Heart right ventricle (tissue), 16 donors: ENCODE results near the gene ZNF680. TPM values are rescaled to one million over a fixed set of nuclear protein-coding genes. Genes with fewer than 3 reads are reported as not detected.

ENCODE experiments used
- ATAC-seq, 8 donors: fragments of 200-7000 bp; cut with Tn5 transposase; one replicate each; pipeline ENCODE4 v1.9.1; 2020; ENCODE audit warnings: mild to moderate bottlenecking in 8 of 8, moderate library complexity in 8 of 8, moderate number of reproducible peaks in 1 of 8
- DNase-seq, 2 donors: peaks; one replicate each; pipeline ENCODE4 v3.0.0-alpha.2; 2020
- H3K27ac ChIP-seq, 10 donors: fragments of 200-600 bp; sonication (generic) in 2 of 10; one replicate each; pipeline versions ENCODE4 v1.5.0 to v1.8.0; 2020 to 2022; ENCODE audit warnings: mild to moderate bottlenecking in 3 of 10
- H3K27me3 ChIP-seq, 7 donors: fragments of 200-600 bp; one replicate each; pipeline ENCODE4 v1.8.0; 2021 to 2022; ENCODE audit warnings: mild to moderate bottlenecking in 2 of 7
- H3K36me3 ChIP-seq, 9 donors: fragments of 200-600 bp; sonication (generic) in 1 of 9; one replicate each; pipeline versions ENCODE4 v1.5.0 to v1.8.0; 2020 to 2022; ENCODE audit warnings: mild to moderate bottlenecking in 2 of 9
- H3K4me1 ChIP-seq, 9 donors: fragments of 200-600 bp; sonication (generic) in 1 of 9; one replicate each; pipeline versions ENCODE4 v1.5.0 to v1.8.0; 2020 to 2022; ENCODE audit warnings: mild to moderate bottlenecking in 4 of 9
- H3K4me3 ChIP-seq, 10 donors: fragments of 200-600 bp; sonication (generic) in 2 of 10; one replicate each; pipeline versions ENCODE4 v1.5.0 to v1.8.0; 2020 to 2022; ENCODE audit warnings: mild to moderate bottlenecking in 7 of 10, moderate library complexity in 2 of 10
- H3K9me3 ChIP-seq, 11 donors: fragments of 200-600 bp in 10 of 11; sonication (generic) in 2 of 11; one replicate each; pipeline versions ENCODE4 v1.5.0 to v1.8.0; 2013 to 2022; ENCODE audit warnings: mild to moderate bottlenecking in 2 of 11, control low read depth in 1 of 11, moderate library complexity in 1 of 11
- CTCF ChIP-seq, 9 donors: fragments of 200-600 bp; sonication (generic) in 2 of 9; IDR thresholded peaks; one replicate each; pipeline versions ENCODE4 v1.5.0 to v1.8.0; 2021 to 2022; ENCODE audit warnings: antibody characterized with exemption in 9 of 9, mild to moderate bottlenecking in 5 of 9, moderate library complexity in 1 of 9
- WGBS, 2 donors: extraction: QIAGEN DNeasy Blood & Tissue Kit; methylation state at CpG; one replicate each; pipeline ENCODE4 v1.1.7; 2013; ENCODE audit warnings: inconsistent platforms in 1 of 2; 5-methylcytosine and 5-hydroxymethylcytosine counted together
- intact Hi-C, 10 donors: fragments of 100-400 bp; cut with DNase I; formaldehyde crosslinking; loops; one replicate each; pipeline versions ENCODE4 v1.11.1 to v1.14.2; 2022
- polyA plus RNA-seq, 2 donors: library from polyadenylated mRNA; stranded (reverse); fragments of 200-250 nt; gene quantifications; one replicate each; pipeline ENCODE4 v1.2.3, GENCODE V29; 2013
- total RNA-seq, 10 donors: library from RNA; stranded (reverse); fragmentation: NEBNext Ultra II Directional in 3 of 10; extraction: Animal tissue kit (Norgen Biotek cat#: 25700) in 3 of 10; gene quantifications; one replicate each; pipeline versions ENCODE4 v1.2.1 to v1.2.4, GENCODE V29; 2021 to 2023
- donor health status: Arrhythmogenic right ventricular cardiomyopathy.
- donor health status: ischemic (EF 13 %, LVEDD 7.1; RV severe dilation, severe dysfunction).
- donor health status: healthy with polysubstance abuse.
- donor health status: DM: no; HTN: yes; CAD: no.
- donor health status: DM: no; HTN: no; CAD: no.
- donor health status: ischemic (EF 25% LVEDD 6.9; RV normal size, moderate dysfunction).
- donor health status: ischemic (EF 25% LVEDD 5.7; RV mildly dilated, moderate dysfunction).
- donor health status: healthy.
- donor health status: DM: yes; HTN: yes; CAD: no.
- donor health status: Ischemic cardiomyopathy.
- donor health status: ischemic (EF 35%, LVEDD 5.7; RV mildly dilated, moderate dysfunction).
- donor health status: nonischemic (EF 11% LVEDD 7.7; RV severe dilation, severe dysfunction).
- donor health status: DM: yes; HTN: yes; CAD: no.
- donor health status: PGD.
- donor health status: ischemic (EF 29% LVEDD 5.4; RV normal size, mild dysfunction).
- donor health status: nonischemic (EF 23%, LVEDD 6.1; RV moderate dilation, normal function).

The ZNF680 gene
- total and polyA plus RNA-seq, 12 donors: 2.9 to 28.7 (median 20.6) TPM

GRCh38 chr7:64521409-64521984 is 41.4 kb downstream of the ZNF680 start:
- Histone ChIP-seq H3K27ac (no peak overlapping the region), H3K27me3 (no peaks in the 10 kb centered on the region), H3K4me1 (peaks cover 0 to 2% (median 0%) of the 10 kb centered on the region in 9 donors), H3K36me3 (peaks cover 0 to 89% (median 49%) of the 10 kb centered on the region in 9 donors), H3K9me3 (peaks cover 0 to 100% (median 89%) of the 10 kb centered on the region in 11 donors), H3K4me3 (no peak overlapping the region)
- intact Hi-C loops: no loop called here
- DNase-seq (no peak), ATAC-seq (no peak)
- 96 to 97% methylated on average over 2 of the region's 2 CpGs for WGBS, 2 donors
- no peak for TF ChIP-seq CTCF (IDR thresholded peaks at IDR 0.05)

- Histone ChIP-seq H3K27ac (peak overlapping the region in 1 of 10 donors; percentile 8), H3K36me3 (peaks cover 0 to 62% (median 23%) of the 10 kb centered on the region in 9 donors), H3K27me3 (no peaks in the 10 kb centered on the region), H3K4me1 (peaks cover 0 to 14% (median 9%) of the 10 kb centered on the region in 9 donors), H3K4me3 (no peak overlapping the region), H3K9me3 (peaks cover 0 to 99% (median 56%) of the 10 kb centered on the region in 11 donors)
- intact Hi-C loops: loop anchor here in 1 of 10 donors (10.0 kb wide), 1 partner anchor 48 kb away; the partner anchor contains the start of gene ZNF680
- ATAC-seq (no peak), DNase-seq (no peak)
- no peak for TF ChIP-seq CTCF (IDR thresholded peaks at IDR 0.05)
- WGBS, 2 donors: 37 to 44% methylated on average over 2 of the region's 2 CpGs
Observed at GRCh38 chr7:64516451-64516850, 46.4 kb downstream of the ZNF680 start.

GRCh38 chr7:64515781-64516180 is 47.1 kb downstream of the ZNF680 start:
- H3K4me3 ChIP-seq: no peak overlapping the region
- H3K9me3 ChIP-seq: peaks cover 0 to 99% (median 50%) of the 10 kb centered on the region in 11 donors
- peak in 2 of 8 donors; percentile 35 to 54 for ATAC-seq

GRCh38 chr7:64515330-64515729 is 47.5 kb downstream of the ZNF680 start:
- no peak for TF ChIP-seq CTCF (IDR thresholded peaks at IDR 0.05)
- peaks cover 0 to 55% (median 12%) of the 10 kb centered on the region in 9 donors for H3K36me3 ChIP-seq
- ATAC-seq (no peak), DNase-seq (no peak)
- intact Hi-C loops: loop anchor here in 1 of 10 donors (10.0 kb wide), 1 partner anchor 49 kb away; the partner anchor contains the start of gene ZNF680
- peak overlapping the region in 1 of 10 donors; percentile 22 for H3K27ac ChIP-seq
- H3K4me3 ChIP-seq: no peak overlapping the region
- peaks cover 0 to 97% (median 45%) of the 10 kb centered on the region in 11 donors for H3K9me3 ChIP-seq
- H3K4me1 ChIP-seq: peaks cover 0 to 14% (median 9%) of the 10 kb centered on the region in 9 donors
- H3K27me3 ChIP-seq: no peaks in the 10 kb centered on the region

More at GRCh38 chr7:64515781-64516180, 47.1 kb downstream of the ZNF680 start:
- DNase-seq: no peak
- WGBS, 2 donors: 69 to 78% methylated on average over 1 of the region's 1 CpG
- TF ChIP-seq CTCF (IDR thresholded peaks at IDR 0.05): no peak
- Histone ChIP-seq H3K27ac (peak overlapping the region in 1 of 10 donors; percentile 8), H3K36me3 (peaks cover 0 to 58% (median 16%) of the 10 kb centered on the region in 9 donors), H3K27me3 (no peaks in the 10 kb centered on the region), H3K4me1 (peaks cover 0 to 14% (median 9%) of the 10 kb centered on the region in 9 donors)
- intact Hi-C loops: loop anchor here in 1 of 10 donors (10.0 kb wide), 1 partner anchor 49 kb away; the partner anchor contains the start of gene ZNF680
